Measurements from ENCODE around the gene SF3B4.

DNA sequence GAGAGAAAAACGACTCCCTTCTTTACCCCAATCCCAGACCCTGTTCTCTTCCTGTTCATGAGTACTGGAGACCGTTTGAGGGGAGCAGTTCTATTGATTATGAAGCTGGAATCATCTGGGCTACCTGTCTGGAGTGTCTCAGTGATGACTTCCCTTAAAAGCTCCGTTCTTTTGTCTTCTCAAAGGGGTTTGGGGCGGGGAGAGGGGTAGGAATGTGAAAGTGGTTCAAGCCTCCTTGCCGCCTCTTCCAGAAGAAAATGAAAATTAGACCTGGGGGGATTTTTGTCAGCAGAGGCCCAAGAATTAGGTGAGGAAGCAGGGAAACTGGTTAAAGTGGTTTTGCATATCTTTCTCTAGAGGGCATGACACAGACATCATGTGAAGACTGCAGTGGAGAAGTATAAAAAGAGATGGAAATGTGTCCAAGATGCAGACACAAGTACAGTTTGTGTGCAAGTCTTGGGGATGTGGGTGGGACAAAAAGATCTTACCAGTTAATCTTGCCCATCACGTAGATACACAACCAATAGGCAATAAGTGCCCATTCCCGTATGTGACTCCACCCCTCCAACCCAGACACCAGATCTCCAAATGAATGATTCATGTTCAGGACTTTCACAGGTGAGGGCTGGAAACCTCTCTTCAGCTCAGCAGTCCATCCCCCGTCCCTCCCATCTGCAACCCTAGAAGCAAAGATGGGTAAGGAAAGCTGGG is 9.5 kb upstream of the SF3B4 start:
- TF ChIP-seq CTCF (IDR thresholded peaks at IDR 0.05; ENCODE audit: low read depth, low read length) = no peak
- no peak for TF ChIP-seq POLR2A (IDR thresholded peaks at IDR 0.05; ENCODE audit: extremely low read depth, insufficient read length)
